ENCODE measurements around the gene OPCML. TPM values are rescaled to one million over a fixed set of nuclear protein-coding genes. Genes with fewer than 3 reads are reported as not detected.
A peak's percentile ranks its signal among the peaks of the same experiment; 100 is the strongest.

The OPCML gene
- total RNA-seq, 1 donor from 2014 or later: 2.7 TPM

- H3K27ac Mint-ChIP-seq (ENCODE audit: unreplicated experiment): no peak overlapping the region
- H3K36me3 Mint-ChIP-seq (ENCODE audit: low read depth): no peaks in the 10 kb centered on the region
- DNase-seq (ENCODE audit: low spot score): no peak
- H3K4me3 Mint-ChIP-seq (ENCODE audit: unreplicated experiment): no peak overlapping the region
- no peak for TF ChIP-seq CTCF (IDR thresholded peaks at IDR 0.05)
- H3K27me3 Mint-ChIP-seq (ENCODE audit: low read depth): peaks cover 45% of the 10 kb centered on the region
- H3K9me3 Mint-ChIP-seq (ENCODE audit: low read depth): no peaks in the 10 kb centered on the region
- H3K4me1 Mint-ChIP-seq (ENCODE audit: low read depth): no peaks in the 10 kb centered on the region
Observed at GRCh38 chr11:133160754-133161153, 371.5 kb downstream of the OPCML start.

- Mint-ChIP-seq H3K4me3 (ENCODE audit: unreplicated experiment) (no peak overlapping the region), H3K4me1 (ENCODE audit: low read depth) (no peaks in the 10 kb centered on the region), H3K27ac (ENCODE audit: unreplicated experiment) (no peak overlapping the region), H3K9me3 (ENCODE audit: low read depth) (no peaks in the 10 kb centered on the region), H3K27me3 (ENCODE audit: low read depth) (peaks cover 49% of the 10 kb centered on the region), H3K36me3 (ENCODE audit: low read depth) (no peaks in the 10 kb centered on the region)
- TF ChIP-seq CTCF (IDR thresholded peaks at IDR 0.05): no peak
- DNase-seq (ENCODE audit: low spot score): no peak
Observed at GRCh38 chr11:133156986-133157745, 375.1 kb downstream of the OPCML start.

GRCh38 chr11:133154781-133155180 is 377.5 kb downstream of the OPCML start:
- no peak for TF ChIP-seq CTCF (IDR thresholded peaks at IDR 0.05)
- DNase-seq (ENCODE audit: low spot score): no peak
- Mint-ChIP-seq H3K36me3 (ENCODE audit: low read depth) (no peaks in the 10 kb centered on the region), H3K4me1 (ENCODE audit: low read depth) (no peaks in the 10 kb centered on the region), H3K4me3 (ENCODE audit: unreplicated experiment) (no peak overlapping the region), H3K27me3 (ENCODE audit: low read depth) (peaks cover 52% of the 10 kb centered on the region), H3K9me3 (ENCODE audit: low read depth) (no peaks in the 10 kb centered on the region), H3K27ac (ENCODE audit: unreplicated experiment) (peak overlapping the region; percentile 14)

- Mint-ChIP-seq H3K4me3 (ENCODE audit: unreplicated experiment) (no peak overlapping the region), H3K9me3 (ENCODE audit: low read depth) (no peaks in the 10 kb centered on the region), H3K36me3 (ENCODE audit: low read depth) (no peaks in the 10 kb centered on the region), H3K4me1 (ENCODE audit: low read depth) (no peaks in the 10 kb centered on the region), H3K27ac (ENCODE audit: unreplicated experiment) (no peak overlapping the region), H3K27me3 (ENCODE audit: low read depth) (peaks cover 57% of the 10 kb centered on the region)
- no peak for DNase-seq (ENCODE audit: low spot score)
- no peak for TF ChIP-seq CTCF (IDR thresholded peaks at IDR 0.05)
Observed at GRCh38 chr11:133154076-133154475, 378.2 kb downstream of the OPCML start.

GRCh38 chr11:133153031-133153430 is 379.3 kb downstream of the OPCML start:
- Mint-ChIP-seq H3K4me3 (ENCODE audit: unreplicated experiment) (no peak overlapping the region), H3K36me3 (ENCODE audit: low read depth) (no peaks in the 10 kb centered on the region), H3K9me3 (ENCODE audit: low read depth) (no peaks in the 10 kb centered on the region), H3K27ac (ENCODE audit: unreplicated experiment) (no peak overlapping the region), H3K27me3 (ENCODE audit: low read depth) (peaks cover 63% of the 10 kb centered on the region), H3K4me1 (ENCODE audit: low read depth) (no peaks in the 10 kb centered on the region)
- TF ChIP-seq CTCF (IDR thresholded peaks at IDR 0.05): no peak
- DNase-seq (ENCODE audit: low spot score): no peak
